HG02852 (cell line): ENCODE results near the gene LIMA1.
"Not testable (repeated sequence)": the region's sequence is repeated elsewhere in the genome, so short reads cannot be mapped to it uniquely, and the experiment has no call there.

Source experiments
- ATAC-seq: cut with Tn5 transposase; IDR thresholded peaks from one replicate; pipeline ENCODE4 v1.9.1; 2021; ENCODE audit warnings: mild to moderate bottlenecking, moderate library complexity; ENCODE audit not compliant: unreplicated experiment

Gene LIMA1

DNA sequence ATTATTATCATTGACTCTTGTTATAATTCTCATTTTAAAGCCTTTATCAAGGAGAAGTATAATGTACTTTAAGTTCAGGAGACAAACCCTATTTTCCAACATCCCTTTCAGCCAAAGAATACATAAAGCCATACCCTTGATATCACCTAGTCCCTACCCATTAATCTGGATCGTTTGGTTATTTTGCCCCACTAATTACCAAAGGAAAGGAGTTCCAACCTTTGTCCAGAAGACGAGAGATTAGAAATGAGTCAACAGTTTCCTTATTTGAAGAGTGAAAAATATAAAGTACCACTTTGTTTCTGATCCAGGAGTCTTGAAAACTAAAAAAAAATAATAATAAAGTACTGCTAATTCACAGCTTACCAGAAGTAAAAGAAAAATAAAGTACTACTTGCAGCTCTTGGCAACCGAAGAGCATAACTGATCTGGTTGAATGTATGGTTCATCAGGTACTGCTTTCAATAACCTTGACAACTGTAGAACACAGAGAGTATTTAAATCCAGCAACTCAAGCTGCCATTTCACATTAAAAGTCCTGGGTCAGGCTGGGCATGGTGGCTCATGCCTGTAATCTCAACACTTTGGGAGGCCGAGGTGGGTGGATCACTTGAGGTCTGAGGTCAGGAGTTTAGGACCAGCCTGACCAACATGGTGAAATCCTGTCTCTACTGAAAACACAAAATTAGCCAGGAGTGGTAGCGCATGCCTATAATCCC, 33.7 kb downstream of the LIMA1 start:
- ATAC-seq: no peak

DNA sequence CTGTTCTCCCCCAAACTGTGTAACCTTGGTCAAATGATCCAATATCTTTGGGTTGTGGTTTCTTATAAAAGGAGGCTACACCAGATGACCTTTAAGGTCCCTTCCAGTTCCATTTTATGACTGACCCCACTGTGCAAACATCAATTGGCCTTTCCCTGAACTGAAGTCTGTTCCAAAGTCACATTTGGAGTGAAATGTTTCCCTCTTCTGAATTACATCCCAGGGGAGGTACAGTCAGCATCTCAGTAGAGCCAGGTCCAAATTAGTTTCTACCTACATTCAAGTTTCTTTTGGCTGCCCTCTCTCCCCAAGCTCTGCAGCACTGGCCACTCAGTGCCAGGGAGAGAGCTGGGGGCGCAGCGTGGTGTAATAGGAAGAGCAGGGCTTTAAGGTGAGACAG, 34.4 kb downstream of the LIMA1 start:
- no peak for ATAC-seq

DNA sequence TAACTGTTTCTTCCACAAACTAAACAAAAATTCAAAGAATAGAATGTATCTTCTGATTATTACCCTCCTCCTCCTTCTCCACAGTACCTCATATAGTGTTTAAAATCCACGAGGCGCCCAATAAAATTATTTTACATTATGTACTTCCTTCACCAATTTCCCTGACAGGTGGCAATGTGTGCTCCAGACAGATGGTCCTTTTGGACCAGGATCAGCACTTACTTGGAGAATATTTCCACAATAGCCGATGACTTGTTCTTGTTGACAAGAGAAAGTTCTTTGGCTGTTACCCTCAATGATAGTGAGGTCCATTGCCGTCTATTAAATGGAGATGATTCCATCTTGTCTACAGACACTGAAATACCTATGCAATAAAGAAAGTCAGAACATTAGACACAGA, 34.9 kb downstream of the LIMA1 start:
- ATAC-seq: no peak

DNA sequence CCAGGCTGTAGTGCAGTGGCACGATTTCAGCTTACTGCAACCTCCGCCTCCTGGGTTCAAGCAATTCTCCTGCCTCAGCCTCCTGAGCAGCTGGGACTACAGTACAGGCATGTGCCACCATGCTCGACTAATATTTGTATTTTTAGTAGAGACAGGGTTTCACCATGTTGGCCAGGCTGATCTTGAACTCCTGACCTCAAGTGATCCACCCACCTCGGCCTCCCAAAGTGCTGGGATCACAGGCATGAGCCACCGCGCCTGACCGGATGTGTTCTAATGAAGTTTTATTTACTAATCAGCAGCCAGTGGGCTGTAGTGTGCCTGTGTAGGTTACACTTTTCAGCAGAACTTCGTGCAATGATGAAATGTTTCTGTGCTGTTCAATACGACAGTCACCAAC, 35.7 kb downstream of the LIMA1 start:
- not testable (repeated sequence) for ATAC-seq

DNA sequence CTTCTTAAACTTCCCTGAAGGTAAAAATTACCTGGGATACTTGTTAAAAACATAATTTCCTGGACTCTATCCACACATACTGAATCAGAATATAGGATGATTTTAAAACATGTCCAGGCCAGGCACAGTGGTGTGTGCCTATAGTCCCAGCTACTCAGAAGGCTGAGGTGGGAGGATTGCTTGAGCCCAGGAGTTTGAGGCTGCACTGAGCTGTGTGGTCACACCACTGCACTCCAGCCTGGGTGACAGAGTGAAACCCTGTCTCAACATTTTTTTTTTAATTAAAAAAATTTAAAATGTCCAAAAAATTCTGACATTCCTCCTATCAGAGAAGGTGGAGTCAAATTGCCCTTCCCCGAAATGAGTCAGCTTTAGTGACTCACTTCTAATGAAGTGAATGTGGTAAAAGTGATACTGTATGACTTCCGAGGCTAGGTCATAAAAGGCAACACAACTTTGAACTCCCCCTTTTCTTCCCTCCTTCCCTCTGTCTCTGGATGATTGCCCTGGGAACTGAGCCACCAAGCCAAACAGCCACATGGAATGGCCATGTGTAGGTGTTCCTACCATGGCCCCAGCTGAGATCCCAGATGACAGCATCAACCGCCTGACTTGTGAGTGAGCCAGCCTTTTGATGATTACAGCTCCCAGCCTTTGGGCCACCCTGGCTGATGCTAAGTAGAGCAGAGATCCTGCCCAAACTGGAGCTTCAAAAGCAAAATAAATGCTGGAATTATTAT, 36.3 kb downstream of the LIMA1 start:
- ATAC-seq: no peak

DNA sequence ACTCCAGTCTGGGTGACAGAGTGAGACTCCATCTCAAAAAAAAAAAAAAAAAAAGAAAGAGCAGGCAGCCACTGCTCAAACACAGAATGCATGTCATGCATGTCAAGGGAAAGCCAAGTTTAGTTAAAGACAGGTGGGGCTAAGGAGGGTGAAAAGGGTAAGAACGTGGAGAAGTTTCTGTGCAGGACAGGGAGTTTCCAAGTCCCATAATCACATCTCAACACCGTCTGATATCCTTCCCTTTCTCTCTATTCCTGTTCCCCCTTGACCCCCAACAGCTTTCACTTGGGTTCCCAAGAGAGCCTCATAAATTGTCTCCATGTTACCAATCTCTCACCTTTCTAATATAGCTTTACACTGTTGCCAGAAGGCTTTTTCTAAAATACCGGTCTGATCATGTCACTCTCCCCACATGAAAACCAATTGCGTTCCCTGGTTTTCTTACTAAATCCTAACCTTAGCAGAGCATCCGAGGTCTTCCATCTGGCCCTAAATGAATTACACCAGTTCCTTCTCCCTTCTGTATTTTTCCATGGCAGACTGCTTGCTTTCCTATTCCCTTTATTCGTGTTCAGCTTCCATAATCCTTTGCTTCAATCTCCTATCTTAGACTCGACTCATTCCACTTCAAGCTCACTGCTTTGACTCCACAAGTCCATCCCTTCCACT, 37.0 kb downstream of the LIMA1 start:
- ATAC-seq: no peak

DNA sequence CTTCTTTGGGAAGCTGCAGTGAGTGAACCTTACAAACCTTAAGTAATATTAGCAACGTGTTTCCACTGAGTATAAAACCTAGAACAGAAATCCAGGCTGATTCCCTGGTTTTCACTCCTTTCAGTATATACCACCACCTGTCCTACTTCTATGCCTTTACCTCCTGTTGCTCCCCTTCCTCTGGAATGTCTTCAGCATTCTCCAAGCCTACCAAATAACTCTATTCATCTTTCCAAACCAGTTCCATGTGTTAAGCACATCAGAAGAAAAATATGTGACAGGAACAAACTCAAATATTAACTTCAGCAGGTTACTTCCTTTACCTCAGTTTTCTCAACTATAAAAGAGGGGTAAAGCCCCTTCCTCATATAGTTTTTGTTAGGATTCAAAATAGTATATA, 39.8 kb downstream of the LIMA1 start:
- no peak for ATAC-seq

DNA sequence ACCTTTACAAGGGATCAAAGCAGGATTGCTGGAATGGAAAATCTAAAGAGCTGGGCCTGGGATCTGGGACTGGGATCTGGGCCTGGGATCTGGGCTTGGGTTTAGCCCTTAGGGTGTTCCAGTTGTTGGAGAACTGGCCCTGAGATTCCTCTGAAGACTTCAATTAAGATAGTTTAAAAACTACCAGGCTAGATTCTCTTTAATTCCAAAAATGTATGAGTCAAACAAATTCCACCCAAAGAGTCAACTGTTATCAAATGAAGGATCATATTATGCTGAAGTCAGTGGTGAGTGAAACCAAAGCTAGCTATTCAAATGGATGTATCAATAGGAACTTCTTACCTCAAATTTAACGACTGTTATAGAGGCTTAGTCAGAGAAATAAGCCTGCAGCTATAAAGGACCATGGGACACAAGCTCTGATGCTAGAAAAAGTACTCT, 40.5 kb downstream of the LIMA1 start:
- no peak for ATAC-seq

DNA sequence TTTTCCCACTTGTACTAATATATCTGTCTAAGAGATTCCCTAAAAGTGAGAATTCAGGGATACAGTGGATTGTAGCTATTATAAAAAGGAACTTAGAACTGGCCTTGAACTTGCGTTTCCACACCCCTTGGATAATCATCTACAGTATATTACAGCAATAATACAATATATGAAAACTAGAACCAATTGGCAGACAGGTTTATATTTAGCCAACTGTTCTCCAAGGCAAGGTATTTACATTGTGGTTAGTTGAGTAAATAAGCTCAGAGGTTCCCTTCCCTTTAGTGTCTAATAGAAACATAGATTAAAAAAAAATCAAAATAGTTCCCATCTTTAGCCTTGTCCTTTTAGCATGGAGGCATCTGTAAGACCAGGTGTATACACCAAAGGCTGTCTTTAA, 42.1 kb downstream of the LIMA1 start:
- no peak for ATAC-seq

DNA sequence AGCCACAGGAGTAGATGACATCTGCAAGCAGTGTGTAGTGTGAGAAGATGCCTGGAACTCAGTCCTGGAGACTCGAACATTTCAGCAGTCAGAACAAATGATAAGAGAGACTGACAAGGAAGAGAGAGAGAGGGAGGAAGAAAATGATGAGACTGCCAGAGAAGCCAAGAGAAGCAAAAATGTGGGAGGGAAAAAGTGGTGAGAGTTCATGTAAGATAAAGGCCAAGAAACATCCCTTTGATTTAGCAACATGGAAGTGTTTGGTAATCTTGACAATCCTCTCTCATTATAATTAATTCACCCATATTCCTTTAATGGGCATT, 42.6 kb downstream of the LIMA1 start:
- ATAC-seq: no peak

DNA sequence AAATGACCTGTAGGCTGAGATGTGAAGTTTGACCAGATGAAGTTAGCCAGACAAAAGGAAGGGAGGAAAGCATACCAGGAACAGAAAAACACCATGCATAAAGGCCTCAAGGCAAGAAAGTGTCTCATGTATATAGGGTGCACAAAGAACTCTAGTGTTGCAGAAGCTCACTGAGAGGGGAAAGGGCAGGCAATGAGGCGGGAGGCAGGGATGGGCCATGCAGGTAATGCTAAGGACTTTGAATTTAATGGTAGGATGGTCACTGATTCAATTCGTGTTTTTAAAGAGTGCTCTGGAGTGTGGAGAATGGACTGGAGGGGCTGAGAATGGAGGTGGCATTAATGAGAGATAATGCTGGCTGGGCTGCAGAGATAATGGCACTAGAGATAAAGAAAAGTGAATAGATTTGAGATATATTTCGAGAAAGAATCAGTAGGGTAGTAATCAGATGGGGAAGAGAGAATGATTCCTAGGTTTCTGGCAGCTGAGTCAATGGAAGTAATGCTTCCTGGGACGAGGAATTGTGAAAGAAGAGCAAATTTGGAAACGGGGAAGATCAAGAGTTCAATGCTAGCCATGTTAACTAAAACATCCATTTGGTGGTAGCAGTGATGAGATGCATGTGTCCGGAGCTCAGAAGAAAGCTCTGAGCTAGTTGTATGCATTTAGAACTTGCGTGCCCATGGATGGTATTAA, 43.1 kb downstream of the LIMA1 start:
- ATAC-seq: no peak

DNA sequence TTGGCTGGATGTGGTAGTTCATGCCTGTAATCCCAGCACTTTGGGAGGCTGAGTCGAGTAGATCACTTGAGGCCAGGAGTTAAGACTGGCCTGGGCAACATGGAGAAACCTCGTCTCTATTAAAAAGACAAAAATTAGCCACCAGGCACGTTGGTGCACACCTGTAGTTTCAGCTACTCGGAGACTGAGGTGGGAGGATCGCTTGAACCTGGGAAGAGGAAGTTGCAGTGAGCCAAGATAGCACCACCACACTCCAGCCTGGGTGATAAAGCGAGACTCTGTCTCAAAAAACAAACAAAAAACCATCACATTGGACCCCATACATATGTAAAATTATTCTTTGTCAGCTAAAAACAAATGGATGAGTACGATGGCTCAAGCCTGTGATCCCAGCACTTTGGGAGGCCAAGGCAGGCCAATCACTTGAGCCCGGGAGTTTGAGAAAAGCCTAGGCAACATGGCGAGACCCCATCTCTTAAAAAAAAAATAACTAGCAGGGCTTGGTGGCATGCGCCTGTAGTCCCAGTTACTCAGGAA, 43.9 kb downstream of the LIMA1 start:
- ATAC-seq: no peak

DNA sequence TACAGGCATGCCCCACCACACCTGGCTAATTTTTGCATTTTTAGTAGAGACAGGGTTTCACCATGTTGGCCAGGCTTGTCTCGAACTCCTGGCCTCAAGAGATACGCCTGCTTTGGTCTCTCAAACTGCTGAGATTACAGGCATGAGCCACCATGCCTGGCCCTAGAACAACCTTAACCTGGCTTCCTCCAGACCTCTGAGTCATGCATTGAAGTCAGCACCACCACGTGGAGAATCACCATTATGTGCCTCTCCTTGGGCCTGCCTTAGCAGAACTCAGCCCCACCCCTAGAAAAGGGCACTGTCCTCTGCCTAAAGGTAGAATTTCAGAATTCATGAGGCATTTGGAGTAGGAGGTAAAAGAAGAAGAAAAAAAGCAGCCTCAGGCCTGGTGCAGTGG, 49.0 kb downstream of the LIMA1 start:
- no peak for ATAC-seq

DNA sequence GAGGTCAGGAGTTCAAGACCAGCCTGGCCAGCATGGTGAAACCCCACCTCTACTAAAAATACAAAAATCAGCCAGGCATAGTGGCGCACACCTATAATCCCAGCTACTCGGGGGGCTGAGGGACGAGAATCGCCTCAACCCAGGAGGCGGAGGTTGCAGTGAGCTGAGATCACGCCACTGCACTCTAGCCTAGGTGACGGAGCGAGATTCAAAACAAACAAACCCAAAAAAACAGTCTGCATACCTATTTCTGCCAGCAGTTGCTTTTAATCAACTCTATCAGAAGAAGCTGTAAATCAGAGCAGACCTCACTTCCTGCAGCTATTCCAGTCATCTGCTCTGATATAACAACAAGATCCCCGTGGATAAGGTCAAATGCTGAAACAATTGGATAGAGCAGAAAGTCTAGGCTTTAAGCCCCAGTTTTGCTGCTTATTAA, 50.5 kb downstream of the LIMA1 start:
- ATAC-seq: no peak

DNA sequence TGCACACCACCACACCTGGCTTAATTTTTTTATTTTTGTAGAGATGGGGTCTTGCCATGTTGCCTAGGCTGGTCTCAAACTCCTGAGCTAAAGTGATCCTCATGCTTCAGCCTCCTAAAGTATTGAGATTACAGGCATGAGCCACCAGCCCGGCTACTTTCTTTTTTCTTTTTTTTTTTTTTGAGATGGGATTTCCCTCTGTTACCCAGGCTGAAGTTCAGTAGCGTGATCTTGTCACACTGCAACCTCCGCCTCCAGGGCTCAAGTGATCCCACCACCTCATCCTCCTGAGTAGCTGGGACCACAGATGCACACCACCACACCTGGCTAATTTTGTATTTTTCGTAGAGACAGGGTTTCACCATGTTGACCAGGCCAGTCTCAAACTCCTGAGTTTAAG, 51.1 kb downstream of the LIMA1 start:
- ATAC-seq: no peak

DNA sequence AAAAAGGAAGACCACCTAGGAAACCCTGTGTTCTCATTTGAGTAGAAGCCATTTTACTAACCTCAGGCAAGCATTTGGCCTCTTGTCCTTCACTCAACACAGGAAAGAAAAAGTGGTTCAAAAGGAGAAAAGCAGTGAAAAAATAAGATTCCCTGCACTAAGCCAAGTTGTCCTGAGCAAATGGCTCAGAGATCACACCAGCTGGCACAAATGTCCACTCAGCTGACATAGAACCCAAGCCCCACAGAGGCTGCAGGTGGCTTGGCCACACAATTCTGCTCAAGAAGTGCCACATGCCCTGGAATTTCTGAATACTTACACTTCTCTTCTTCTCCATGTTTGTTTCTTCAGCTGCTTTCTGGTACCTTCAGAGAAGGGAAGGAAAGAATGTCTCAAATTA, 52.0 kb downstream of the LIMA1 start:
- ATAC-seq: no peak

DNA sequence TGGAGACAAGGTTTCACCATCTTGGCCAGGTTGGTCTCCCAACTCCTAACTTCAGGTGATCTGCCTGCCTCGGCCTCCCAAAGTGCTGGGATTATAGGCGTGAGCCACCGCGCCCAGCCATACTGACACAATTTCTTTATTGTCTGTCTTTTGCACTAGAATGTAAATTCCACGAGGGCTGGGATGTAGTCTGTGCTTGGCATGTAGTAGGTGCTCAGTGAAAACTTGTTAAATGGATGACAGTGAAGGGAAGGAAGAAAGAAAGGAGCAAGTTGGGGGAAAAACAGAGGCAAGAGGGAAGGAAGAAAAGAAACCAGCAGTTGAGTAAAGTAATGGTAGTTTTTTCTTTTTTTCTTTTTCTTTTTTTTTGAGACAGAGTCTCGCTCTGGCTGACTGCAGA, 53.1 kb downstream of the LIMA1 start:
- ATAC-seq: no peak

DNA sequence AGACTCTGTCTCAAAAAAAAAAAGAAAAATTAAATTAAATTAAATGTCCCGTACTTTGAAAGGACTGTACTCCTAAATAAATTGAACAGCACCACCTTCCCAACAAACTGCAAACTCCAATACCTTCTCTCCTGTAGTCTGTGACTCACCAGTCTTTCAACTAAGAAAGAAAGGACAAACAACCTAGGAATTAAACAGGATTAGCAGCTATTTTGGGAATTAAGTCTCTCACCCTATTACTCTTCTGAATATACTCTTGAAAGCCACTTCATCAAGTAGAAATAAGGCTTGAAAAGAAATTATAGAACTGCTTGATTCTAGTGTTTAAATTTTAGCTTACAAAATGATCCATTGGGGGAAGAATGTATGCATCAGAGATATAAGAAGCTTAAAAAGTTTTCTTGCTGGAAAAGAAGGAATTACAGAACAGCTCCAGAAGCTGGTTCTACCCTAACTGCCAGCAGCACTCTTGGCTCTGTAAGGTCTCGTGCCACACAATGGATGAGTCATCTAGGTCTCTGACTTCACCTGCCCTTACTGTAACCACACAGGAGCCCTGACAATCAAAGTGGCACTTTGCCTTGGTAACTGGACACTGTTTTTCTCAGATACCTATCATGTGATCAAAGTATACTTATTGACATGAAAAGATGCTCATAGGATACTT, 59.2 kb downstream of the LIMA1 start:
- no peak for ATAC-seq

DNA sequence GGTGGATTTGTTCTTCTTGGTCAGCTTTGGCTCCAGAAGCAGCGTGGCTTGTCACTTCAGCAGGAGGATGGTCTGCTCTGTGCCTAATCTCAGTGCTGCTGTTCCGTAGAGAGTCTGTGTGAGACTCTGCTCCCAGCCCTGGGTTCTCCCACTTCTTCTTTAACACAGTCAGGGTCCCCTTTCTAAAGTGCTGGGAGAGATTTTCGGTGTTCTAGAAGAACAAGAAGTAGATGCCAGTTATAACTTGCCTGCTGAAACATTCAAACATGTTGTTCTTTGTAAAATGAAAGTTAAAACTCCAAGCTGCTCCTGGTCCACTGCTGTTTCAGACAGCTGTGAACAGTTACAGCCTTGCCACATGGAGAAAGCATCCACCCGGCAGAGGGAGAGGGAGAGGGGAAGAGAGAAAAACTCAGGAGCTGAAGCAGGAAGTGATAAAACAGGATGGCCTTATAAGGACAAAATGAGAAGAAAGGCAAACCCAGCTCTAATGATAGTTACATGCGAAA, 61.0 kb downstream of the LIMA1 start:
- no peak for ATAC-seq

DNA sequence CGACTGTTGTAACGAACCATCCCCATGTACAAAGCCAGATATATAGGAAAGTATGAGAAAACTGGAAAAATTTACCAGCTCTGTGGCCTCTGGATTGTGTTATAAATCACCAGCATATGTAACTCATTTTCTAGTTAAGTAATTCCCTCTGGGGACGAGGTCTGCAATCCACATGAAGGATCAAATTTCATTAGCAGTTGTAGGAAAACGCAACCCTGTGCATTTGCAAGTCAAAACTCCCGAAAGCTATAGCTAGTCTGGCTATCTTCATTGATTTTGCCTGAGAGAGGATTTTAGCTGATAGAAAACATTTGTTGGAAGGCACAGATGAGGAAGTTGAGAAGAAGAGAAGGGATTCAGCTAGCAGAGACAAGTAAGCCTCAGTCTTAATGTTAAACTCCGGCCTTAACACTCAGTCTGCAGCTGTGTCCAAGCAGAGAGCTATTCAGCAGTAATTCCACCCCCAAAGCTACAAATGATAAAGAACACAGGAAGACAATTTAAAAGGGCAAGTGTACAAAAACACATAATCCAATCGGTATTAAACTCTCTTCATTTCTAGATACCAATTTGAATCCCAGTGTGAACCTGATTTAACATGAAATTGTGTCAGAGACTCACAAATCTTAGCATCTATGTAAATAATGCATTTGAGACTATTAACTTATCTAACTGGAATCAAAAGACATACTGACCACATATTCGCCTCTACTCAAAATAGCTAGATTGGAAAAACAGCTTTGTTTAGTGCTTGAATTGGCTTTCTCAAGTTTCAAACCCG, 61.9 kb downstream of the LIMA1 start:
- ATAC-seq: no peak
